Measurements from ENCODE around the gene PIK3C2G. TPM values are rescaled to one million over a fixed set of nuclear protein-coding genes. Genes with fewer than 3 reads are reported as not detected.

Gene PIK3C2G
- polyA plus RNA-seq, 2 of the 4 experiments (the other 2 are of a cell fraction) = 0.01 TPM; not detected in 1

DNA sequence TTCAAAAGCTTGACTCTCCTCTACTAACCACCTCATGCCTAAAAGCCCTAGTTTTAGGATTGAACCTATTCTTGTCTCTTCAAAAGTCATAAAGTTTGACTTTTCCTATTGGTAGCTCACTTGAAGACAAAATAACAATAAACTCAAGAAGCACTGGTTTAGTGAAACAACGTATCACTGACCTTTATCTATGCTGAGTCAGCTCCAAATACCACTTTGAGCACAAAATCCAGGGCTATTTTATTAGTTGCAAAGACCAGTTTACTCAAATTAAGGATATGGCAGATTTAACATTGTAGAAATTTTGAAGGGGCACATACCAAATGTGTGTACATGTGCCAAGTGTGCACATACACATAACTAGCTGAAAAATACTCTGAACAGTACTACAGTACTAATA, 45.0 kb downstream of the PIK3C2G start:
- ATAC-seq = no peak
- CTCF ChIA-PET = interaction anchor here (1.3 to 2.4 kb wide), 2 partner anchors 10 to 14 kb away, joined by 5 to 9 read pairs; no protein-coding TSS in a partner anchor

DNA sequence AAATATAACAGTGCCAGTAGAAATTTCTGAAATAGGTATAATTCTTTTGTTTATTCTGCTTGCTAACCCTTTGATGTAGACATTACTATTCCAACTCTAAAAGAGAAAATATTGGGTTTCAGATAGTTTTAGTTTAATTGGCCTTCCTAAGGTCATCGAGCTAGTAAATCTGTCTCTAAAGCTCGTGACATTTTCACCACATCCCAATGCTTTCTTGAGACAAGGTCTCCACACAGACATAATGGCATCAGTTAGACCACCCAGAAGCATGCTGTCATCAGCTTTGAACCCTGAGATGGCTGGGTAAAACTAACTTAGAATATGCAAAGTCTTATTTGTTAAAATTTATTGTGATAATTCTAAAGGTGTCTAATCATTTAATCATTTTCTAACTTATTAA, 52.0 kb downstream of the PIK3C2G start:
- Histone ChIP-seq H3K4me2 (no peak overlapping the region), H3K9me3 (no peaks in the 10 kb centered on the region), H3K4me3 (no peak overlapping the region), H3K4me1 (no peaks in the 10 kb centered on the region), H3K27ac (no peak overlapping the region)
- ATAC-seq (no peak), DNase-seq (ENCODE audit: low read depth in 1 of 2, low spot score in 1 of 2) (no peak), FAIRE-seq (no peak)
- TF ChIP-seq, protein P1, sequence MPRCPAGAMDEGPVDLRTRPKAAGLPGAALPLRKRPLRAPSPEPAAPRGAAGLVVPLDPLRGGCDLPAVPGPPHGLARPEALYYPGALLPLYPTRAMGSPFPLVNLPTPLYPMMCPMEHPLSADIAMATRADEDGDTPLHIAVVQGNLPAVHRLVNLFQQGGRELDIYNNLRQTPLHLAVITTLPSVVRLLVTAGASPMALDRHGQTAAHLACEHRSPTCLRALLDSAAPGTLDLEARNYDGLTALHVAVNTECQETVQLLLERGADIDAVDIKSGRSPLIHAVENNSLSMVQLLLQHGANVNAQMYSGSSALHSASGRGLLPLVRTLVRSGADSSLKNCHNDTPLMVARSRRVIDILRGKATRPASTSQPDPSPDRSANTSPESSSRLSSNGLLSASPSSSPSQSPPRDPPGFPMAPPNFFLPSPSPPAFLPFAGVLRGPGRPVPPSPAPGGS (IDR thresholded peaks at IDR 0.05) = no peak
- TF ChIP-seq, protein P2, sequence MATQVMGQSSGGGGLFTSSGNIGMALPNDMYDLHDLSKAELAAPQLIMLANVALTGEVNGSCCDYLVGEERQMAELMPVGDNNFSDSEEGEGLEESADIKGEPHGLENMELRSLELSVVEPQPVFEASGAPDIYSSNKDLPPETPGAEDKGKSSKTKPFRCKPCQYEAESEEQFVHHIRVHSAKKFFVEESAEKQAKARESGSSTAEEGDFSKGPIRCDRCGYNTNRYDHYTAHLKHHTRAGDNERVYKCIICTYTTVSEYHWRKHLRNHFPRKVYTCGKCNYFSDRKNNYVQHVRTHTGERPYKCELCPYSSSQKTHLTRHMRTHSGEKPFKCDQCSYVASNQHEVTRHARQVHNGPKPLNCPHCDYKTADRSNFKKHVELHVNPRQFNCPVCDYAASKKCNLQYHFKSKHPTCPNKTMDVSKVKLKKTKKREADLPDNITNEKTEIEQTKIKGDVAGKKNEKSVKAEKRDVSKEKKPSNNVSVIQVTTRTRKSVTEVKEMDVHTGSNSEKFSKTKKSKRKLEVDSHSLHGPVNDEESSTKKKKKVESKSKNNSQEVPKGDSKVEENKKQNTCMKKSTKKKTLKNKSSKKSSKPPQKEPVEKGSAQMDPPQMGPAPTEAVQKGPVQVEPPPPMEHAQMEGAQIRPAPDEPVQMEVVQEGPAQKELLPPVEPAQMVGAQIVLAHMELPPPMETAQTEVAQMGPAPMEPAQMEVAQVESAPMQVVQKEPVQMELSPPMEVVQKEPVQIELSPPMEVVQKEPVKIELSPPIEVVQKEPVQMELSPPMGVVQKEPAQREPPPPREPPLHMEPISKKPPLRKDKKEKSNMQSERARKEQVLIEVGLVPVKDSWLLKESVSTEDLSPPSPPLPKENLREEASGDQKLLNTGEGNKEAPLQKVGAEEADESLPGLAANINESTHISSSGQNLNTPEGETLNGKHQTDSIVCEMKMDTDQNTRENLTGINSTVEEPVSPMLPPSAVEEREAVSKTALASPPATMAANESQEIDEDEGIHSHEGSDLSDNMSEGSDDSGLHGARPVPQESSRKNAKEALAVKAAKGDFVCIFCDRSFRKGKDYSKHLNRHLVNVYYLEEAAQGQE (IDR thresholded peaks at IDR 0.05) = no peak
- TF ChIP-seq ESRRA (IDR thresholded peaks at IDR 0.05; ENCODE audit: borderline replicate concordance, low read length) (no peak), RARB (CRISPR knock-in tag; IDR thresholded peaks at IDR 0.05) (no peak), CBX2 (IDR thresholded peaks at IDR 0.05; ENCODE audit: borderline replicate concordance, low read depth) (no peak), POLR2AphosphoS2 (conservative IDR thresholded peaks at IDR 0.05; ENCODE audit: low read length) (no peak), NPAS2 (CRISPR knock-in tag; IDR thresholded peaks at IDR 0.05; ENCODE audit: borderline replicate concordance) (no peak), CHD2 (IDR thresholded peaks at IDR 0.05; ENCODE audit: low read length, partially characterized antibody) (no peak), HEYL (CRISPR knock-in tag; IDR thresholded peaks at IDR 0.05) (no peak), RAD21 (conservative IDR thresholded peaks at IDR 0.05 in 1 of 2, IDR thresholded peaks at IDR 0.05 in 1 of 2) (no peak), KDM1A (IDR thresholded peaks at IDR 0.05; ENCODE audit: low read depth) (no peak), RCOR1 (IDR thresholded peaks at IDR 0.05; ENCODE audit: low read depth, low read length) (no peak), CEBPB (IDR thresholded peaks at IDR 0.05) (no peak)
- TF ChIP-seq, protein P3, sequence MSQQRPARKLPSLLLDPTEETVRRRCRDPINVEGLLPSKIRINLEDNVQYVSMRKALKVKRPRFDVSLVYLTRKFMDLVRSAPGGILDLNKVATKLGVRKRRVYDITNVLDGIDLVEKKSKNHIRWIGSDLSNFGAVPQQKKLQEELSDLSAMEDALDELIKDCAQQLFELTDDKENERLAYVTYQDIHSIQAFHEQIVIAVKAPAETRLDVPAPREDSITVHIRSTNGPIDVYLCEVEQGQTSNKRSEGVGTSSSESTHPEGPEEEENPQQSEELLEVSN (IDR thresholded peaks at IDR 0.05; ENCODE audit: borderline replicate concordance, low read depth) = no peak
- WGBS (ENCODE audit: missing lambda C conversion rate) = 23% methylated on average over 2 of the region's 2 CpGs
- CTCF ChIA-PET = no interaction called here
- POLR2A ChIA-PET = no interaction called here

More for the DNA sequence above, 45.0 kb downstream of the PIK3C2G start:
- Histone ChIP-seq H3K4me1 (no peaks in the 10 kb centered on the region), H3K9me3 (peaks cover 12% of the 10 kb centered on the region; the same call in 1 of the 3 replicates), H3K4me2 (no peak overlapping the region), H3K27ac (no peak overlapping the region), H3K4me3 (no peak overlapping the region)
- WGBS (ENCODE audit: missing lambda C conversion rate) = 9% methylated on average over 1 of the region's 1 CpG
- POLR2A ChIA-PET = no interaction called here
- FAIRE-seq = no peak
- DNase-seq (ENCODE audit: low read depth in 1 of 2, low spot score in 1 of 2) = no peak
- no peak for TF ChIP-seq RNF2 (IDR thresholded peaks at IDR 0.05; ENCODE audit: borderline replicate concordance, low read depth)
- TF ChIP-seq MAFK (IDR thresholded peaks at IDR 0.05; ENCODE audit: partially characterized antibody) = peak; percentile 82

DNA sequence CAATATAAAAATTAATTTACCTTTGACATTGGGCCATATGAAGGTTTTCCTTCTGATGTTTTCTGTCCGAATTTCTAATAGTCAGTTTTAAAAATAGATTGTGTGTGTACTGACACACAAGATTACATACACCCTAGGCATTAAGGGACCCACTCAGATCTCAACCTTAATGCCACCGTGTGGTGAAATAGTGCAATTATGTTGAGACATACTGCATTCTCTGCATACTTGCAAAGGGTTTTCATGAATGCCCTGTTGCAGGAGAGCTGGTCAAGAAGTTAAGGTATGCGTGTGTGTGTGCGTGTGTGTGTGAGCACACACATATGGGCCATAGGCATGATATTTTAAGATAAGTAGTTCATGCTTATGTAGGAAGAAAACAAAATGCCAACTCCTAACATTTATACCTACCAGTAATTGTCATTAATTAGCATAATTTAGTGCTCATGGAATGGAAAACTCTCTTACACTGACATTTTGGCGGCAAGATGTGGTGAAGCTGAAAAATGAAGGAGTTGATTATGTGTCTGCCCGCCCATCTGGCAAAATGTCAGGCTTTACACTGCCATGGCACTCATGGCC, 58.8 kb downstream of the PIK3C2G start:
- no peaks in the 10 kb centered on the region for H3K9me3 ChIP-seq
- peaks cover 9% of the 10 kb centered on the region; the same call in 2 of the 3 replicates for H3K4me1 ChIP-seq
- TF ChIP-seq, protein P4, sequence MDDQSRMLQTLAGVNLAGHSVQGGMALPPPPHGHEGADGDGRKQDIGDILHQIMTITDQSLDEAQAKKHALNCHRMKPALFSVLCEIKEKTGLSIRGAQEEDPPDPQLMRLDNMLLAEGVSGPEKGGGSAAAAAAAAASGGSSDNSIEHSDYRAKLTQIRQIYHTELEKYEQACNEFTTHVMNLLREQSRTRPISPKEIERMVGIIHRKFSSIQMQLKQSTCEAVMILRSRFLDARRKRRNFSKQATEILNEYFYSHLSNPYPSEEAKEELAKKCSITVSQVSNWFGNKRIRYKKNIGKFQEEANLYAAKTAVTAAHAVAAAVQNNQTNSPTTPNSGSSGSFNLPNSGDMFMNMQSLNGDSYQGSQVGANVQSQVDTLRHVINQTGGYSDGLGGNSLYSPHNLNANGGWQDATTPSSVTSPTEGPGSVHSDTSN (IDR thresholded peaks at IDR 0.05) = no peak
- TF ChIP-seq EHF (CRISPR knock-in tag; IDR thresholded peaks at IDR 0.05) = no peak
- TF ChIP-seq CEBPB (IDR thresholded peaks at IDR 0.05) = peak in 1 of 2 experiments; percentile 72; a peak in 2 of 4 replicates
- no peak for TF ChIP-seq BHLHE40 (IDR thresholded peaks at IDR 0.05; ENCODE audit: low read depth, low read length)
- TF ChIP-seq SMC3 (IDR thresholded peaks at IDR 0.05) = peak; percentile 38; the same call in 2 of the 3 replicates
- TF ChIP-seq RAD21 (conservative IDR thresholded peaks at IDR 0.05 in 1 of 2, IDR thresholded peaks at IDR 0.05 in 1 of 2) = peak; percentile 27 to 44; a peak in 3 of 5 replicates
- TF ChIP-seq, protein P5, sequence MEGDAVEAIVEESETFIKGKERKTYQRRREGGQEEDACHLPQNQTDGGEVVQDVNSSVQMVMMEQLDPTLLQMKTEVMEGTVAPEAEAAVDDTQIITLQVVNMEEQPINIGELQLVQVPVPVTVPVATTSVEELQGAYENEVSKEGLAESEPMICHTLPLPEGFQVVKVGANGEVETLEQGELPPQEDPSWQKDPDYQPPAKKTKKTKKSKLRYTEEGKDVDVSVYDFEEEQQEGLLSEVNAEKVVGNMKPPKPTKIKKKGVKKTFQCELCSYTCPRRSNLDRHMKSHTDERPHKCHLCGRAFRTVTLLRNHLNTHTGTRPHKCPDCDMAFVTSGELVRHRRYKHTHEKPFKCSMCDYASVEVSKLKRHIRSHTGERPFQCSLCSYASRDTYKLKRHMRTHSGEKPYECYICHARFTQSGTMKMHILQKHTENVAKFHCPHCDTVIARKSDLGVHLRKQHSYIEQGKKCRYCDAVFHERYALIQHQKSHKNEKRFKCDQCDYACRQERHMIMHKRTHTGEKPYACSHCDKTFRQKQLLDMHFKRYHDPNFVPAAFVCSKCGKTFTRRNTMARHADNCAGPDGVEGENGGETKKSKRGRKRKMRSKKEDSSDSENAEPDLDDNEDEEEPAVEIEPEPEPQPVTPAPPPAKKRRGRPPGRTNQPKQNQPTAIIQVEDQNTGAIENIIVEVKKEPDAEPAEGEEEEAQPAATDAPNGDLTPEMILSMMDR (IDR thresholded peaks at IDR 0.05) = peak; percentile 47
- H3K27ac ChIP-seq = 0 out of 6 replicates have a peak overlapping the region, but pooled peaks of 1 of the 2 experiments have one; percentile 6
- ATAC-seq (peak; percentile 96), DNase-seq (ENCODE audit: low read depth in 1 of 2, low spot score in 1 of 2) (peak; percentile 25 to 73), FAIRE-seq (peak; percentile 61)
- CTCF ChIA-PET = interaction anchor here (0.6 to 2.4 kb wide), 10 partner anchors 13 to 1005 kb away, joined by 3 to 9 read pairs (median 3); no protein-coding TSS in a partner anchor
- WGBS (ENCODE audit: missing lambda C conversion rate) = 14% methylated on average over 6 of the region's 6 CpGs
- H3K4me3 ChIP-seq = no peak overlapping the region
- H3K4me2 ChIP-seq = peak overlapping the region; percentile 22; the same call in 1 of the 3 replicates
- POLR2A ChIA-PET = no interaction called here
